Measurements from ENCODE around the gene POGK.

The POGK gene

GRCh38 chr1:166838766-166839599 lies at the start of gene POGK:
TSS of gene POGK (plus strand) at chr1:166839475. CDS start at chr1:166840957, 1,482 bp downstream.
- no peak for TF ChIP-seq CTCF (IDR thresholded peaks at IDR 0.05; ENCODE audit: insufficient read depth, missing control alignments)
- FAIRE-seq (no peak), DNase-seq (ENCODE audit: insufficient read length, low spot score) (peak; percentile 88)

GRCh38 chr1:166796620-166797236 lies 42.5 kb upstream of the POGK start:
- TF ChIP-seq CTCF (IDR thresholded peaks at IDR 0.05; ENCODE audit: insufficient read depth, missing control alignments): no peak
- DNase-seq (ENCODE audit: insufficient read length, low spot score): no peak

GRCh38 chr1:166808952-166809351 lies 30.3 kb upstream of the POGK start:
- TF ChIP-seq CTCF (IDR thresholded peaks at IDR 0.05; ENCODE audit: insufficient read depth, missing control alignments): no peak
- DNase-seq (ENCODE audit: insufficient read length, low spot score): no peak

More at GRCh38 chr1:166796620-166797236, 42.5 kb upstream of the POGK start:
- FAIRE-seq: no peak

GRCh38 chr1:166811691-166812090 lies 27.6 kb upstream of the POGK start:
- FAIRE-seq: no peak
- TF ChIP-seq CTCF (IDR thresholded peaks at IDR 0.05; ENCODE audit: insufficient read depth, missing control alignments): no peak
- DNase-seq (ENCODE audit: insufficient read length, low spot score): no peak

More at GRCh38 chr1:166808952-166809351, 30.3 kb upstream of the POGK start:
- FAIRE-seq: no peak

- DNase-seq (ENCODE audit: insufficient read length, low spot score): no peak
- peak; percentile 97 for FAIRE-seq
- peak; percentile 56 for TF ChIP-seq CTCF (IDR thresholded peaks at IDR 0.05; ENCODE audit: insufficient read depth, missing control alignments)
Observed at GRCh38 chr1:166813508-166814223, 25.6 kb upstream of the POGK start.

GRCh38 chr1:166814611-166815010 lies 24.7 kb upstream of the POGK start:
- FAIRE-seq (no peak), DNase-seq (ENCODE audit: insufficient read length, low spot score) (no peak)
- no peak for TF ChIP-seq CTCF (IDR thresholded peaks at IDR 0.05; ENCODE audit: insufficient read depth, missing control alignments)

Measured in D721Med (cell line).